Fibroblast of skin of back (primary cell): Measurements from ENCODE around the gene NAPA.
"Not testable (repeated sequence)": the region's sequence is repeated elsewhere in the genome, so short reads cannot be mapped to it uniquely, and the experiment has no call there.

Experiments used
- DNase-seq: peaks from one replicate; pipeline ENCODE4 v3.0.0-alpha.2; 2013

The NAPA gene

GRCh38 chr19:47499371-47499770 is 15.5 kb downstream of the NAPA start:
- no peak for DNase-seq

GRCh38 chr19:47498561-47498960 is 16.3 kb downstream of the NAPA start:
- no peak for DNase-seq

GRCh38 chr19:47497821-47498520 is 16.9 kb downstream of the NAPA start:
- DNase-seq = no peak

- DNase-seq = no peak
Measured at GRCh38 chr19:47497050-47497766, 17.7 kb downstream of the NAPA start.

GRCh38 chr19:47495478-47496372 is 19.1 kb downstream of the NAPA start:
- no peak for DNase-seq

GRCh38 chr19:47494729-47495128 is 20.1 kb downstream of the NAPA start:
- no peak for DNase-seq

GRCh38 chr19:47494211-47494547 is 20.7 kb downstream of the NAPA start:
- DNase-seq = no peak

GRCh38 chr19:47493378-47494210 is 21.3 kb downstream of the NAPA start:
- DNase-seq = no peak

- DNase-seq = no peak
Measured at GRCh38 chr19:47492571-47493377, 22.1 kb downstream of the NAPA start.

GRCh38 chr19:47492137-47492533 is 22.7 kb downstream of the NAPA start:
- DNase-seq = no peak

- DNase-seq = no peak
Measured at GRCh38 chr19:47491358-47492136, 23.3 kb downstream of the NAPA start.

GRCh38 chr19:47490847-47491246 is 24.0 kb downstream of the NAPA start:
- DNase-seq = no peak

- DNase-seq = no peak
Measured at GRCh38 chr19:47490031-47490430, 24.8 kb downstream of the NAPA start.

GRCh38 chr19:47489072-47489914 is 25.6 kb downstream of the NAPA start:
- DNase-seq = no peak

- no peak for DNase-seq
Measured at GRCh38 chr19:47487551-47488515, 27.0 kb downstream of the NAPA start.

GRCh38 chr19:47486900-47487299 is 28.0 kb downstream of the NAPA start:
- no peak for DNase-seq

GRCh38 chr19:47486220-47486619 is 28.6 kb downstream of the NAPA start:
- not testable (repeated sequence) for DNase-seq

GRCh38 chr19:47485210-47485609 is 29.7 kb downstream of the NAPA start:
- DNase-seq = no peak
